ENCODE results near the gene ZBTB20. TPM values are rescaled to one million over a fixed set of nuclear protein-coding genes. Genes with fewer than 3 reads are reported as not detected.

The ZBTB20 gene
- total and polyA plus RNA-seq, 2 of the 4 experiments (the other 2 are of a cell fraction): 0.75 to 14.7 TPM

DNA sequence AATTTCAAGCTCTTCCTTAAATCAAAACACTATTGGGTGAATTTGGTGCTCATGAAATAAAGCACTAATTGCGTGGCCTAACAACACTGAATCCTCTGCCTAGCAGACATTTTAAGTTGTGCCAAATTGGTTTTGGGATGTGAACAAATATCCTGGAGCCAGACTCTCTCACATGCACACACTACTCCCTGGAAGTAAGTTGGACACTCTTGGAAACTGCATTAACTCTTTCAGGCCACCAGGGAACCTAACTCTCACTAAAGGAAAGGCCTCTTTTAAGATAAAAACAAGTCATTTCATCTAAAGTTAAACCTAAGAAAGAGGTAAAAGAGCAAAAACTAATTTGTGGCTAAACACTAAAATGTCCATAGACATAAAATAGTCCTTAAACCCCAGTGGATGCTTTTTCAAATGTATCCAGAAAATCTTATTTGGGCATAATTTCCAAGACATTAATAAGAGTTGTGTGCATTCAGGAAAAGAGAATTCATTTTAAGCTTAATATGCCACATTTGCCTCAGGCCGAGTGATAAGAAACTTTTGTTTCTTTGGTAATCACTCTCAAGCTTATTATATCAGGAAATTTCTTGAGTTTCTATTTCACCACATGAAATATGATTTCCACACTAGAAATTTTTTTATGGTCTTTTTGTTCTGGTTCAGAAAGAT, 61.8 kb downstream of the ZBTB20 start:
- WGBS, 2 experiments (ENCODE audit: extremely low coverage in 2 of 2, insufficient read length in 1 of 2): no CpG with 5 or more reads among the region's 2 CpGs
- no peak for TF ChIP-seq RFX5 (IDR thresholded peaks at IDR 0.05; ENCODE audit: low read depth, low read length)
- TF ChIP-seq, protein P1, sequence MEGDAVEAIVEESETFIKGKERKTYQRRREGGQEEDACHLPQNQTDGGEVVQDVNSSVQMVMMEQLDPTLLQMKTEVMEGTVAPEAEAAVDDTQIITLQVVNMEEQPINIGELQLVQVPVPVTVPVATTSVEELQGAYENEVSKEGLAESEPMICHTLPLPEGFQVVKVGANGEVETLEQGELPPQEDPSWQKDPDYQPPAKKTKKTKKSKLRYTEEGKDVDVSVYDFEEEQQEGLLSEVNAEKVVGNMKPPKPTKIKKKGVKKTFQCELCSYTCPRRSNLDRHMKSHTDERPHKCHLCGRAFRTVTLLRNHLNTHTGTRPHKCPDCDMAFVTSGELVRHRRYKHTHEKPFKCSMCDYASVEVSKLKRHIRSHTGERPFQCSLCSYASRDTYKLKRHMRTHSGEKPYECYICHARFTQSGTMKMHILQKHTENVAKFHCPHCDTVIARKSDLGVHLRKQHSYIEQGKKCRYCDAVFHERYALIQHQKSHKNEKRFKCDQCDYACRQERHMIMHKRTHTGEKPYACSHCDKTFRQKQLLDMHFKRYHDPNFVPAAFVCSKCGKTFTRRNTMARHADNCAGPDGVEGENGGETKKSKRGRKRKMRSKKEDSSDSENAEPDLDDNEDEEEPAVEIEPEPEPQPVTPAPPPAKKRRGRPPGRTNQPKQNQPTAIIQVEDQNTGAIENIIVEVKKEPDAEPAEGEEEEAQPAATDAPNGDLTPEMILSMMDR (conservative IDR thresholded peaks at IDR 0.05; ENCODE audit: low read depth, low read length): peak; percentile 10; the same call in 1 of the 2 replicates
- no peaks in the 10 kb centered on the region for H4K20me1 ChIP-seq (ENCODE audit: insufficient read depth, low read length)
- H3K4me1 ChIP-seq (ENCODE audit: control insufficient read depth, insufficient read depth, low read length): no peaks in the 10 kb centered on the region
- intact Hi-C loops (cut with micrococcal nuclease) (no loop called here), dilution Hi-C loops (cut with HindIII; ENCODE audit: low sequenced_read_pairs, unreplicated experiment) (no loop called here), in situ Hi-C loops (cut with MboI; ENCODE audit: low sequenced_read_pairs) (no loop called here)
- no peak overlapping the region for H3K4ac ChIP-seq (ENCODE audit: low read depth, low read length)
- no peak overlapping the region for H3K56ac ChIP-seq (ENCODE audit: extremely low read depth, insufficient read depth, low read length)
- H3K27me3 ChIP-seq (ENCODE audit: control insufficient read depth, insufficient read depth, low read length): no peaks in the 10 kb centered on the region
- H2AK5ac ChIP-seq (ENCODE audit: low read depth, low read length): no peak overlapping the region
- no peak overlapping the region for H3K4me2 ChIP-seq (ENCODE audit: low read depth, low read length)
- no peak overlapping the region for H4K5ac ChIP-seq (ENCODE audit: low read depth, low read length)
- DNase-seq (no peak), ATAC-seq (ENCODE audit: low read depth) (no peak; the same call in 1 of the 2 replicates)
- no peak overlapping the region for H2BK5ac ChIP-seq (ENCODE audit: low read depth, low read length, poor library complexity, severe bottlenecking)
- no peak overlapping the region for H3K4me3 ChIP-seq (ENCODE audit: insufficient read depth, low read depth, low read length)
- H2BK120ac ChIP-seq (ENCODE audit: low read depth, low read length): no peak overlapping the region
- no peaks in the 10 kb centered on the region for H3K36me3 ChIP-seq (ENCODE audit: control insufficient read depth, insufficient read depth, low read length)
- H4K8ac ChIP-seq (ENCODE audit: low read depth in 2 of 2, low read length in 2 of 2): no peak overlapping the region
- POLR2A ChIA-PET (ENCODE audit: unreplicated experiment): no interaction called here
- CTCF ChIA-PET: interaction anchor here (0.6 kb wide), 1 partner anchor 633 kb away, joined by 3 read pairs; no protein-coding TSS in a partner anchor
- BruUV-seq (replicated peaks): no TSS peak
- H4K91ac ChIP-seq (ENCODE audit: insufficient read depth, low read depth, low read length): no peak overlapping the region
- no peak overlapping the region for H2BK20ac ChIP-seq (ENCODE audit: low read depth, low read length)
- no peaks in the 10 kb centered on the region for H3K9me3 ChIP-seq (ENCODE audit: control insufficient read depth, insufficient read depth, low read length)
- no peaks in the 10 kb centered on the region for H3K79me1 ChIP-seq (ENCODE audit: low read depth in 1 of 2, low read length in 2 of 2)
- no peak overlapping the region for H2AK9ac ChIP-seq (replicated peaks; ENCODE audit: low read depth, low read length, poor library complexity)
- H3K27ac ChIP-seq (ENCODE audit: insufficient read depth, low read length): no peak overlapping the region
- H3K9ac ChIP-seq (ENCODE audit: low read depth, low read length): no peak overlapping the region
- no peak overlapping the region for H2AFZ ChIP-seq (replicated peaks; ENCODE audit: low read length, poor library complexity)
- no peak overlapping the region for H3K23ac ChIP-seq (ENCODE audit: low read depth, low read length)
- no peak overlapping the region for H3K18ac ChIP-seq (ENCODE audit: low read depth, low read length)
- no peak overlapping the region for H3K14ac ChIP-seq (replicated peaks; ENCODE audit: low read depth, low read length)
- H2BK15ac ChIP-seq (ENCODE audit: low read depth, low read length): no peak overlapping the region
- H3K9me1 ChIP-seq (ENCODE audit: insufficient read depth, low read length): no peaks in the 10 kb centered on the region

Measured in IMR-90 (cell line).